Esophagus muscularis mucosa (tissue), 4 donors: ENCODE results near the gene LRRC4B. TPM values are rescaled to one million over a fixed set of nuclear protein-coding genes. Genes with fewer than 3 reads are reported as not detected.

Source experiments
- DNase-seq: peaks from one replicate; pipeline ENCODE4 v3.0.0-alpha.2; 2017; ENCODE audit errors: extremely low spot score
- H3K27ac ChIP-seq, 4 donors: fragments of 200-600 bp; sonication (generic); replicated peaks in 1 of 4; 1 replicate in 3 of 4; 2 replicates in 1 of 4; pipeline ENCODE4 v1.5.1; 2016 to 2019; ENCODE audit warnings: mild to moderate bottlenecking in 1 of 4
- H3K27me3 ChIP-seq, 4 donors: fragments of 200-600 bp; sonication (generic); one replicate each; pipeline versions ENCODE4 v1.5.1 to v1.6.0; 2016 to 2019
- H3K36me3 ChIP-seq, 4 donors: fragments of 200-600 bp; sonication (generic); one replicate each; pipeline ENCODE4 v1.5.1; 2016 to 2019
- H3K4me1 ChIP-seq, 4 donors: fragments of 200-600 bp; sonication (generic); one replicate each; pipeline ENCODE4 v1.5.1; 2016 to 2019
- H3K4me3 ChIP-seq, 4 donors: fragments of 200-600 bp; sonication (generic); 1 replicate in 2 of 4; 2 replicates in 2 of 4; pipeline ENCODE4 v1.5.1; 2016 to 2019; ENCODE audit warnings: mild to moderate bottlenecking in 4 of 4, moderate library complexity in 1 of 4
- H3K9me3 ChIP-seq, 4 donors: fragments of 200-600 bp; sonication (generic); 1 replicate in 3 of 4; 2 replicates in 1 of 4; pipeline ENCODE4 v1.5.1; 2016 to 2019
- EP300 ChIP-seq: sonication (generic); formaldehyde crosslinking; IDR thresholded peaks from one replicate; pipeline ENCODE4 v1.6.1; 2017; ENCODE audit warnings: antibody characterized with exemption
- POLR2A ChIP-seq: fragments of 450-650 bp; IDR thresholded peaks from one replicate; pipeline ENCODE4 v1.6.1; 2017; ENCODE audit warnings: antibody characterized with exemption, moderate library complexity, mild to moderate bottlenecking, low read depth
- POLR2AphosphoS5 ChIP-seq, 2 donors: sonication (generic); formaldehyde crosslinking; IDR thresholded peaks; one replicate each; pipeline ENCODE4 v1.6.1; 2017; ENCODE audit warnings: antibody characterized with exemption in 2 of 2
- WGBS: methylation state at CpG from one replicate; pipeline ENCODE4 v1.1.5; 2018; 5-methylcytosine and 5-hydroxymethylcytosine counted together
- intact Hi-C: fragments of 100-400 bp; cut with DNase I; formaldehyde crosslinking; loops from one replicate; pipeline ENCODE4 v1.15.1; 2023
- total RNA-seq, 4 donors: library from RNA; depleted of rRNA; stranded (reverse); fragments of >200 nt; gene quantifications; one replicate each; pipeline versions ENCODE4 v1.1.0 to v1.2.1, GENCODE V29; 2016
- TF ChIP-seq, protein P1 (sequence below), 3 experiments: fragments of 200-600 bp in 2 of 3; fragments of 450-650 bp in 1 of 3; sonication (generic) in 2 of 3; IDR thresholded peaks; one replicate each; pipeline ENCODE4 v1.5.1; 2017 to 2019; ENCODE audit warnings: antibody characterized with exemption in 3 of 3, mild to moderate bottlenecking in 2 of 3, moderate library complexity in 1 of 3

The LRRC4B gene
- total RNA-seq, 4 donors from 2014 or later: 3.7 to 12.5 (median 6.7) TPM

DNA sequence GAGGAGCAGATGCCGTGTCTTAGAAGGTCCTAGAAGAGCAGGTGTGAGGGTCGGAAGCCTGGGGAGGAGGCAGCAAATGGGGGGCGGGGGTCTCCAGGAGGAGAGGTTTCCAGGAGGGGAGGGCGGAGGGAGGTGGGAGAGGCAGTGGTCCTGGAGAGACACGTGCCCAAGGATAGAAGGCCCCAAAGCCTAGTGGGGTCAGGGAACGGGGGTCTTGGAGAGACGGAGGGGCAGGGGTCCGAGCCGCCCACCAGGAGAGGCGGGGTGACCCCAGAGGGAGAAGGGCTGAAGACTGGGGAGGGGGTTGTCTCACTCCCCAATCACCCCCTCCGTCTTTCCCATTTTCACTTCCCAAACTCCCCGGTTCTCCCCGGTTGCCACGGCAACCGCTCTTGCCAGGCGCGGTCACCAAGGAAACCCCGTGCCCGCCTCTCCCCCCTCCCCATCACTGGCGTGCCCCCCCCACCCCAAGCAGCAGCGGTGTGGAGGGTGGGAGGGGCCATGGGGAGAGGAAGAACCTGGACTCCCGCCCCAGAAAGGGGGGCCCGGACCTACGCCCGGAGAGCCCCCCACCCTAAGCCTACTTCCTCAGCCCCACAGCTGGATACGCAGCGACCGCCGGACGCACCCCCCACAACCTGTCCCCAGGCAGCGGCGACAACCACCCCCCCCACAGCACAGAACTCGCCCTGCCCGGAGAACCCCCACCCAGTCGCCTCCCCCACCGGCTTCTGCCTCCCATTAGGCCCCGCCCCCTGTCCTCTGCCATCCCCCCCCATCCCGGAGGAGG, 988 bp downstream of the LRRC4B start:
- Histone ChIP-seq H3K27ac (no peak overlapping the region), H3K36me3 (no peaks in the 10 kb centered on the region), H3K4me1 (peaks cover 0 to 27% (median 18%) of the 10 kb centered on the region in 4 donors), H3K9me3 (no peaks in the 10 kb centered on the region), H3K27me3 (peaks cover 0 to 83% (median 24%) of the 10 kb centered on the region in 4 donors), H3K4me3 (peak overlapping the region; percentile 39 to 51 (median 42))
- DNase-seq: no peak
- WGBS: 15% methylated on average over 21 of the region's 38 CpGs
- no peak for TF ChIP-seq POLR2A
- TF ChIP-seq, protein P1, sequence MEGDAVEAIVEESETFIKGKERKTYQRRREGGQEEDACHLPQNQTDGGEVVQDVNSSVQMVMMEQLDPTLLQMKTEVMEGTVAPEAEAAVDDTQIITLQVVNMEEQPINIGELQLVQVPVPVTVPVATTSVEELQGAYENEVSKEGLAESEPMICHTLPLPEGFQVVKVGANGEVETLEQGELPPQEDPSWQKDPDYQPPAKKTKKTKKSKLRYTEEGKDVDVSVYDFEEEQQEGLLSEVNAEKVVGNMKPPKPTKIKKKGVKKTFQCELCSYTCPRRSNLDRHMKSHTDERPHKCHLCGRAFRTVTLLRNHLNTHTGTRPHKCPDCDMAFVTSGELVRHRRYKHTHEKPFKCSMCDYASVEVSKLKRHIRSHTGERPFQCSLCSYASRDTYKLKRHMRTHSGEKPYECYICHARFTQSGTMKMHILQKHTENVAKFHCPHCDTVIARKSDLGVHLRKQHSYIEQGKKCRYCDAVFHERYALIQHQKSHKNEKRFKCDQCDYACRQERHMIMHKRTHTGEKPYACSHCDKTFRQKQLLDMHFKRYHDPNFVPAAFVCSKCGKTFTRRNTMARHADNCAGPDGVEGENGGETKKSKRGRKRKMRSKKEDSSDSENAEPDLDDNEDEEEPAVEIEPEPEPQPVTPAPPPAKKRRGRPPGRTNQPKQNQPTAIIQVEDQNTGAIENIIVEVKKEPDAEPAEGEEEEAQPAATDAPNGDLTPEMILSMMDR (IDR thresholded peaks at IDR 0.05): no peak
- TF ChIP-seq POLR2AphosphoS5 (IDR thresholded peaks at IDR 0.05): no peak
- no peak for TF ChIP-seq EP300
- intact Hi-C loops: no loop called here

DNA sequence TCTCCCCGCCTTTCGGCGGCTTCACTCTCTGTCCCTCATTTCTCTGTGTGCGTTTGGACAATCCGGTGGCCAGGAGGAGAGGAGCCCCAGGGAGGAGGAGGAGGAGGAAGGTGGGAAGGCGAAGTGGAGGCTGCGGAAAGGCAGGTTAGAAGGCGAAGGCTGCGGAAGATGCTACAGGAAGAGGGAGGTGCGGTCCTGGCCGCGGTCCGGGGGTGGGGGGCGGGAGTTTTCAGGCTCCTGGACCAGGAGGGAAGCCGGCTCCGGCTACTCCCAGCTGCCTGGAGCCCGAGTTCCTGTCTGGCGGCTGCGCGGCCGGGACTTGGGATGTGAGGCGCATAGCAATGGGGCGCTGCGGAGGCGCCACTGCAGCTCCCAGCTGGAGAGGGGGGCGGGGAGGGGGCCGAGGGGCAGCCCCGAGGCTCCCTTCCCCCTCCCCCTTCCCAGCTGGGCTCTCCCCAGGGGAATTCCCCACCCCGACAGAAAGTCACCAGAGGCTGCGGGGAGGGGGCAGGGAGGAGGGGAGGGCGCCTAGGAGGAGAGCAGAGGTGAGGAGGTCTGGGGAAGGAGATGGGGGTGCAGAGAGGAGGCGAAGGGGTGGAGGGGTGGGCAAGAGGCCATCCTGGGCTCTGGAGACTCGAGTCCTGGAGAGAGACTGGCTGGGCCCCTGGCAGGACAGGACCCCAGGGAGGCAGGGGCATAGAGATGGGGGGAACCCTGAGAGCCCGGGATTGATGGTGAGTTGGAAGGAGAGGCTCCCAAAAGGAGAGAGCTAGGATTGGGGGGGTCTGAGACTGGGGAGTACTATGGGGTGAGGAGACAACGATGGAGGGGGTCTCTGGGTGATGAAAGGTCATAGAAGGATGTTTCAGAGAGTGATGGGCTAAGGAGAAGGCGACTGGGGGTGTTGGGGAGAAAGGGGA, 2.0 kb downstream of the LRRC4B start:
- Histone ChIP-seq H3K4me1 (peaks cover 0 to 27% (median 18%) of the 10 kb centered on the region in 4 donors), H3K9me3 (no peaks in the 10 kb centered on the region), H3K27me3 (peaks cover 0 to 93% (median 26%) of the 10 kb centered on the region in 4 donors), H3K27ac (no peak overlapping the region), H3K4me3 (no peak overlapping the region), H3K36me3 (no peaks in the 10 kb centered on the region)
- intact Hi-C loops: no loop called here
- 20% methylated on average over 30 of the region's 36 CpGs for WGBS
- no peak for TF ChIP-seq POLR2AphosphoS5 (IDR thresholded peaks at IDR 0.05)
- DNase-seq: no peak

DNA sequence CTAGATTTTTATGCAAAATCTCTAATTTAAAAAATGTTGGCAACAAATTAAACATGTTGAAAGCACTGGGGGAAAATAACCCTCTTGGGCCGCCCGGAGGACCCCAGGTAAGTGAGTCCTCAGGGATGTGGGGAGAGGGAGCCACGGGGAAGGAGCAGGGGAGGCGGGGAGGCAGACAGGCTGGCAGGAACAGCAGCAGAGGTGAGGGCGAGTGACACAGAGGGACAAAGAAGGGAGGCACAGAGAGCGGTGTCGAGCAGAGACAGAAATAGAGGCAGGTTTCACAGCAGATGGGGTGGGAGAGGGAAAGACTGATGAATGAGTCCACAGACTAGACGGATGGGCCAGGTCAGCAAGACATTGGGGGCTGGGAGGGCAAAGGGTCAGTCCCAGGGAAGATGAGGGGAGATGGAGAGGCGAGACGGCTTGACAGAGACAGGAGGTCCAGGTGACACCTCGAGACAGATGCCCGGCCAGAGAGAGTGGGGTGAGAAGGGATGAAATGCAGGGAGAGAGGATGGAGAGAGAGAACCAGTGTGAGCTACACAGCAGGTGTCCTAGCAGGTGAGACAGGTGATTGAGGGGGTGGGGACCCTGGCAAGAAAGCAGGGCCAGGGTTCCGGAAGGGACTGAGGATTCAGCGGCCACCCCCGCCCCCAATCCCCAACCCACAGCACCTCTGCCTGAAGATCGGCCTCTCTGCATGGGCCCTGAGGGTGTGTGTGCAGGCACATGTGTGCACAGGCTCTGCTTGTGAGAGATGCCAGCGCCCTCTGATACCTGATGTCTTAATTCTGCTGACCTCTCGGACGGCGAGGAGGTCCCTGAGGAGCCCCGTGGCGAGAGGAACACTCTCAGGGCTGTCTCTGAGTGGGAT, 3.8 kb downstream of the LRRC4B start:
- TF ChIP-seq POLR2AphosphoS5 (IDR thresholded peaks at IDR 0.05): no peak
- TF ChIP-seq EP300: no peak
- TF ChIP-seq POLR2A: no peak
- TF ChIP-seq, protein P1 (IDR thresholded peaks at IDR 0.05): no peak
- WGBS: 69% methylated on average over 16 of the region's 22 CpGs
- no peak overlapping the region for H3K4me3 ChIP-seq
- H3K36me3 ChIP-seq: no peaks in the 10 kb centered on the region
- no peaks in the 10 kb centered on the region for H3K9me3 ChIP-seq
- intact Hi-C loops: no loop called here
- DNase-seq: no peak
- peaks cover 0 to 27% (median 18%) of the 10 kb centered on the region in 4 donors for H3K4me1 ChIP-seq
- H3K27ac ChIP-seq: no peak overlapping the region
- peaks cover 0 to 95% (median 26%) of the 10 kb centered on the region in 4 donors for H3K27me3 ChIP-seq

DNA sequence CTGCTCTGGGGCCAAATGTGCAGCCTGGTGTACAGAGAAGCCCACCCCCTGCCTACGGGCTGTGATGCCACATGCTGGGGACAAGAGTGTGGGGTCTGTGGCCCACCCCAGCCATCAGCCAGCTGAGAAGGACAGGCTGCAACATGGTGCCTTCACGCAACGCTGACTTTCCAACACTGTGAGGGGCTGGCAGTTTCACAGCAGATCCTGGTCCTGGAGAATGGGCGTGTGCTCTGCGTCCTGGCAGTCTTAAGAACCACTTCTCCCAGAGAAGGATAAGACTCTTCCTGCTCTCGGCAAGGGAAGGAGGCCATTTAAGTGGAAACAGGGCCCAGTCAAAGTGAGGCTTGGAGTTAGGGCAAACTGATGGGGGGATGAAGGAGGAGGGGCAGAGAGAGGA, 4.6 kb downstream of the LRRC4B start:
- H3K36me3 ChIP-seq: no peaks in the 10 kb centered on the region
- intact Hi-C loops: no loop called here
- TF ChIP-seq EP300: no peak
- no peak for TF ChIP-seq POLR2AphosphoS5 (IDR thresholded peaks at IDR 0.05)
- H3K27me3 ChIP-seq: peaks cover 0 to 95% (median 28%) of the 10 kb centered on the region in 4 donors
- DNase-seq: no peak
- H3K4me1 ChIP-seq: peaks cover 0 to 27% (median 18%) of the 10 kb centered on the region in 4 donors
- no peaks in the 10 kb centered on the region for H3K9me3 ChIP-seq
- H3K4me3 ChIP-seq: no peak overlapping the region
- no peak overlapping the region for H3K27ac ChIP-seq
- 60% methylated on average over 4 of the region's 6 CpGs for WGBS

DNA sequence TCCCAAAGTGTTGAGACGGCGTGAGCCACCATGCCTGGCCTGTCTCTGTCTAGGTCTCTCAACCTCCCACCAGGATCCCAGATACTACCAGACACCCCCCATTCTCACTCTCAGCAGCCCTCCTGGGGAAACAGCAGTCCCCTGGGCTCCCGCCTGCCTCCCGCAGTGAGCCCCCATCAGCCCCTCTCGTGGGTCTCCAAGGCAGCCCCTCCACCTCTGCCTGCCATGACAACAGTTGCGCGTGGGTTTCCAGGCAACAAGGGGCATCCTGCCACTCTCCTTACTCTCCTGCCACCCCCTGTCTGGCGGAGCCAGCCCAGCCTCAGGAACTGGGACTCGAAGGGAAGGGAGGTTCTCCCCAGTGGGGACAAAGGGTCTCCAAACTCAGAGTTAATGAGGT, 5.2 kb downstream of the LRRC4B start:
- Histone ChIP-seq H3K4me3 (no peak overlapping the region), H3K36me3 (no peaks in the 10 kb centered on the region), H3K4me1 (peaks cover 0 to 23% (median 15%) of the 10 kb centered on the region in 4 donors), H3K9me3 (no peaks in the 10 kb centered on the region), H3K27me3 (peaks cover 0 to 95% (median 30%) of the 10 kb centered on the region in 4 donors), H3K27ac (no peak overlapping the region)
- intact Hi-C loops: no loop called here
- no peak for DNase-seq
- WGBS: 74% methylated on average over 9 of the region's 9 CpGs
- TF ChIP-seq POLR2AphosphoS5 (IDR thresholded peaks at IDR 0.05): no peak
- TF ChIP-seq EP300: no peak
- TF ChIP-seq, protein P1 (IDR thresholded peaks at IDR 0.05): no peak
- no peak for TF ChIP-seq POLR2A
